K562 (cell line): ENCODE results near the gene RARA. TPM values are rescaled to one million over a fixed set of nuclear protein-coding genes. Genes with fewer than 3 reads are reported as not detected.

Experiments
- ATAC-seq: fragments of 200-7000 bp; cut with Tn5 transposase; 3 replicates; pipeline ENCODE4 v1.9.1; 2020; ENCODE audit warnings: moderate library complexity
- BruUV-seq: library from RNA; stranded (reverse); fragments of 400-500 nt; replicated peaks from 2 replicates; lab custom pipeline; 2021; lab: Mats Ljungman, UMichigan
- CTCF ChIA-PET: fragments of 300-600 bp; formaldehyde crosslinking; extraction: SDS; loops from one replicate; lab custom pipeline; 2021; ENCODE audit warnings: low intra/inter-chr PET ratio; lab: Yijun Ruan, JAX
- POLR2A ChIA-PET: fragments of 300-600, 350-650 bp; sonication (Branson Sonifier 250); formaldehyde crosslinking; extraction: SDS; loops from one replicate; lab custom pipeline; 2021; ENCODE audit warnings: antibody characterized with exemption, inconsistent platforms; lab: Yijun Ruan, JAX
- DNase-seq, 4 experiments: peaks; one replicate each; pipeline versions ENCODE4 v3.0.0 to v3.0.0-alpha.2; 2011 to 2018; ENCODE audit warnings: low spot score in 3 of 4, mixed read lengths in 3 of 4; ENCODE audit errors: extremely low read depth in 1 of 4
- FAIRE-seq: peaks from 2 replicates; lab custom pipeline; 2011; peaks lifted over from hg19 to GRCh38; lab: Jason Lieb, UNC
- H2AFZ ChIP-seq: 2 replicates; pipeline ENCODE4 v1.6.0; 2011; ENCODE audit warnings: low read depth, low read length, control low read depth, inconsistent platforms
- H3K27ac ChIP-seq: fragments of 200-600 bp; 3 replicates; pipeline ENCODE4 v1.8.0; 2011; ENCODE audit warnings: low read depth, mild to moderate bottlenecking, control low read depth, inconsistent platforms, low read length, moderate library complexity, mixed read lengths; ENCODE audit errors: extremely low read depth
- H3K27me3 ChIP-seq, 2 experiments: fragments of 300-600 bp in 1 of 2; 2 replicates in 1 of 2; 3 replicates in 1 of 2; pipeline versions ENCODE4 v1.6.0 to v1.8.0; 2011; ENCODE audit warnings: inconsistent platforms in 2 of 2, low read length in 2 of 2, mild to moderate bottlenecking in 1 of 2, mixed read lengths in 1 of 2, moderate library complexity in 1 of 2; ENCODE audit not compliant: control insufficient read depth in 2 of 2, insufficient read depth in 2 of 2
- H3K36me3 ChIP-seq: fragments of 300-600 bp; 3 replicates; pipeline ENCODE4 v1.8.0; 2011; ENCODE audit warnings: mild to moderate bottlenecking, low read length, inconsistent platforms; ENCODE audit not compliant: control insufficient read depth, insufficient read depth
- H3K4me1 ChIP-seq, 2 experiments: fragments of 200-600 bp in 1 of 2; replicated peaks in 1 of 2; 2 replicates in 1 of 2; 3 replicates in 1 of 2; pipeline versions ENCODE4 v1.5.1 to v1.8.0; 2011; ENCODE audit warnings: inconsistent platforms in 2 of 2, low read length in 2 of 2, mild to moderate bottlenecking in 1 of 2, mixed read lengths in 1 of 2, moderate library complexity in 1 of 2; ENCODE audit not compliant: control insufficient read depth in 2 of 2, insufficient read depth in 2 of 2
- H3K4me2 ChIP-seq: 2 replicates; pipeline ENCODE4 v1.6.1; 2011; ENCODE audit warnings: low read length, control low read depth, inconsistent platforms, mixed read lengths; ENCODE audit not compliant: insufficient read depth
- H3K4me3 ChIP-seq: fragments of 200-600 bp; sonication (generic), shearing (Covaris generic); 2 replicates; pipeline ENCODE4 v1.5.1; 2016; ENCODE audit warnings: control low read depth, inconsistent platforms
- H3K79me2 ChIP-seq: fragments of 200-600 bp; 3 replicates; pipeline ENCODE4 v1.8.0; 2011; ENCODE audit warnings: low read length, inconsistent platforms; ENCODE audit not compliant: control insufficient read depth, insufficient read depth
- H3K9ac ChIP-seq, 2 experiments: 2 replicates each; pipeline versions ENCODE4 v1.6.0 to v1.6.1; 2011; ENCODE audit warnings: low read depth in 2 of 2, low read length in 2 of 2, control low read depth in 1 of 2, inconsistent platforms in 1 of 2, mild to moderate bottlenecking in 1 of 2, mixed read lengths in 1 of 2; ENCODE audit not compliant: insufficient read depth in 1 of 2
- H3K9me1 ChIP-seq: one replicate; pipeline ENCODE4 v1.6.0; 2011; ENCODE audit warnings: inconsistent platforms, mild to moderate bottlenecking, low read length, moderate library complexity; ENCODE audit not compliant: control insufficient read depth, insufficient read depth
- H3K9me3 ChIP-seq: replicated peaks from 2 replicates; pipeline ENCODE4 v1.5.1; 2011; ENCODE audit warnings: low read depth, low read length, inconsistent platforms; ENCODE audit not compliant: control insufficient read depth, insufficient read depth
- H4K20me1 ChIP-seq: replicated peaks from 2 replicates; pipeline ENCODE4 v1.6.1; 2011; ENCODE audit warnings: low read length, inconsistent platforms, mixed read lengths; ENCODE audit not compliant: control insufficient read depth, insufficient read depth
- CHD4 ChIP-seq: fragments of 200-600 bp; sonication (generic); IDR thresholded peaks from 3 replicates; pipeline ENCODE4 v1.6.1; 2012; ENCODE audit warnings: low read depth, mild to moderate bottlenecking, mixed read lengths, low read length, inconsistent platforms; ENCODE audit not compliant: insufficient read depth, insufficient replicate concordance, poor library complexity, severe bottlenecking
- CTBP1 ChIP-seq: fragments of 450-650 bp; IDR thresholded peaks from 2 replicates; pipeline ENCODE4 v1.6.1; 2016; ENCODE audit warnings: borderline replicate concordance
- EP300 ChIP-seq: IDR thresholded peaks from 2 replicates; pipeline ENCODE4 v1.6.1; 2012; ENCODE audit warnings: low read length, improper control_type of control experiment
- FOXA1 ChIP-seq: fragments of 450-650 bp; IDR thresholded peaks from 2 replicates; pipeline ENCODE4 v1.6.1; 2016; ENCODE audit warnings: mild to moderate bottlenecking, borderline replicate concordance
- FOXK2 ChIP-seq, 2 experiments: fragments of 450-650 bp; IDR thresholded peaks in 1 of 2; conservative IDR thresholded peaks in 1 of 2; 2 replicates each; pipeline ENCODE4 v1.6.1; 2016; ENCODE audit warnings: low read depth in 2 of 2, mild to moderate bottlenecking in 1 of 2
- HSF4 ChIP-seq: fragments of 250-450 bp; sonication (Bioruptor Pico); IDR thresholded peaks from 2 replicates; pipeline ENCODE4 v2.1.2; 2022; ENCODE audit warnings: mild to moderate bottlenecking, moderate library complexity, borderline replicate concordance
- MEIS2 ChIP-seq: fragments of 450-650 bp; IDR thresholded peaks from 2 replicates; pipeline ENCODE4 v1.6.1; 2014; ENCODE audit warnings: mild to moderate bottlenecking; ENCODE audit not compliant: partially characterized antibody
- NELFE ChIP-seq: IDR thresholded peaks from 2 replicates; pipeline ENCODE4 v1.6.1; 2011; ENCODE audit warnings: mild to moderate bottlenecking; ENCODE audit not compliant: insufficient read depth, insufficient read length
- PKNOX1 ChIP-seq: fragments of 450-650 bp; IDR thresholded peaks from 2 replicates; pipeline ENCODE4 v1.6.1; 2016
- SPI1 ChIP-seq: IDR thresholded peaks from 2 replicates; pipeline ENCODE4 v1.6.1; 2011; ENCODE audit warnings: low read depth, low read length, control low read depth, borderline replicate concordance
- TAF1 ChIP-seq: IDR thresholded peaks from 2 replicates; pipeline ENCODE4 v1.6.1; 2011; ENCODE audit warnings: mild to moderate bottlenecking, low read length, moderate library complexity; ENCODE audit not compliant: insufficient read depth, control insufficient read depth, severe bottlenecking; ENCODE audit errors: extremely low read depth
- TRIM25 ChIP-seq: fragments of 450-650 bp; IDR thresholded peaks from 2 replicates; pipeline ENCODE4 v1.7.0; 2016; ENCODE audit warnings: borderline replicate concordance
- ZNF253 ChIP-seq: fragments of 250-450 bp; sonication (Bioruptor Pico); conservative IDR thresholded peaks from 2 replicates; pipeline ENCODE4 v1.6.1; 2021; ENCODE audit warnings: mild to moderate bottlenecking
- WGBS: fragments of 100-300 bp; shearing (Covaris generic); methylation state at CpG from one replicate; pipeline ENCODE4 v1.1.6; 2016; ENCODE audit warnings: low coverage, mixed read lengths; ENCODE audit not compliant: insufficient coverage; ENCODE audit errors: missing lambda C conversion rate; 5-methylcytosine and 5-hydroxymethylcytosine counted together
- in situ Hi-C: fragments of 300-500 bp; cut with MboI; formaldehyde crosslinking; loops from 4 replicates; pipeline ENCODE4 v1.15.0; 2018; ENCODE audit warnings: inconsistent platforms, mixed read lengths
- intact Hi-C: fragments of 100-400 bp; cut with micrococcal nuclease; formaldehyde crosslinking; loops from 2 replicates; pipeline ENCODE4 v1.14.2; 2022
- polyA plus RNA-seq, 8 experiments: library from polyadenylated mRNA; depleted of rRNA in 4 of 8; stranded (reverse) in 5 of 8; unstranded in 3 of 8; fragments of >200 nt; fragmentation: Nextera tagmentation in 2 of 8; fragmentation: Illumina TruSeq in 1 of 8; extraction: Ambion mirVana in 2 of 8; extraction: Trizol in 1 of 8; gene quantifications; 2 replicates each; pipeline versions ENCODE4 v1.2.1 to v1.2.3, GENCODE V29; 2011 to 2014; ENCODE audit warnings: inconsistent platforms in 1 of 8, missing spikeins in 1 of 8
- total RNA-seq, 7 experiments: library from RNA; depleted of rRNA in 6 of 7; stranded (reverse); fragments of >200 nt in 6 of 7; fragmentation: Illumina TruSeq in 2 of 7; extraction: Trizol in 2 of 7; gene quantifications; 2 replicates each; pipeline versions ENCODE4 v1.2.1 to v1.2.3, GENCODE V29; 2011 to 2021; ENCODE audit warnings: low replicate concordance in 1 of 7

RARA gene
- total and polyA plus RNA-seq, 9 of the 15 experiments (the other 6 are each of a cell fraction or from before 2014, with no cell fraction given): 0.10 to 28.0 (median 7.9) TPM

- no peak for TF ChIP-seq HSF4
- TF ChIP-seq CHD4: peak; percentile 28
- no peak for TF ChIP-seq FOXK2 (conservative IDR thresholded peaks at IDR 0.05 in 1 of 2, IDR thresholded peaks at IDR 0.05 in 1 of 2; ENCODE audit: low read depth in 2 of 2)
Measured at GRCh38 chr17:40315206-40315605, 6.2 kb downstream of the RARA start (continued).

- peak overlapping the region; percentile 54; the same call in 1 of the 2 replicates for H2AFZ ChIP-seq
- peak overlapping the region; percentile 13; the same call in 1 of the 2 replicates for H3K4me2 ChIP-seq
- no peak overlapping the region; the same call in 2 of the 3 replicates for H3K27ac ChIP-seq
- H4K20me1 ChIP-seq: no peaks in the 10 kb centered on the region
- WGBS: 52% methylated on average over 9 of the region's 9 CpGs
- H3K27me3 ChIP-seq: no peaks in the 10 kb centered on the region
- no peaks in the 10 kb centered on the region for H3K9me1 ChIP-seq
- H3K9me3 ChIP-seq: no peaks in the 10 kb centered on the region
- CTCF ChIA-PET: no interaction called here
- no TSS peak for BruUV-seq
- in situ Hi-C loops: no loop called here
- peak overlapping the region in 1 of 2 experiments; percentile 53; a peak in 1 of 4 replicates for H3K9ac ChIP-seq
- POLR2A ChIA-PET: interaction anchor here (0.6 to 1.5 kb wide), 6 partner anchors 9 to 762 kb away, joined by 3 to 17 read pairs (median 4); no protein-coding TSS in a partner anchor
- H3K4me3 ChIP-seq: no peak overlapping the region
- H3K36me3 ChIP-seq: no peaks in the 10 kb centered on the region
- intact Hi-C loops: no loop called here
- no peak for FAIRE-seq
- ATAC-seq: peak; percentile 5; the same call in 1 of the 3 replicates
- TF ChIP-seq PKNOX1: peak; percentile 42; the same call in 1 of the 2 replicates
- TF ChIP-seq ZNF253: no peak
- 0 out of 2 replicates have a peak, but pooled peaks have one; percentile 17 for TF ChIP-seq EP300
- peak; percentile 30; the same call in 1 of the 2 replicates for TF ChIP-seq CTBP1
- TF ChIP-seq MEIS2: peak; percentile 56
- no peak for TF ChIP-seq FOXA1
- no peak for TF ChIP-seq NELFE
- TF ChIP-seq TRIM25: no peak
- no peak for TF ChIP-seq TAF1
- TF ChIP-seq SPI1: peak; percentile 63; the same call in 1 of the 2 replicates
- peak in 2 of 4 experiments; percentile 63 to 75 for DNase-seq
- H3K79me2 ChIP-seq: peaks cover 29% of the 10 kb centered on the region
- H3K4me1 ChIP-seq: peaks cover 38 to 62% of the 10 kb centered on the region in 2 experiments
Measured at GRCh38 chr17:40315678-40316570, 6.9 kb downstream of the RARA start.
